ENCODE results near the gene OLFML3.

Gene OLFML3

DNA sequence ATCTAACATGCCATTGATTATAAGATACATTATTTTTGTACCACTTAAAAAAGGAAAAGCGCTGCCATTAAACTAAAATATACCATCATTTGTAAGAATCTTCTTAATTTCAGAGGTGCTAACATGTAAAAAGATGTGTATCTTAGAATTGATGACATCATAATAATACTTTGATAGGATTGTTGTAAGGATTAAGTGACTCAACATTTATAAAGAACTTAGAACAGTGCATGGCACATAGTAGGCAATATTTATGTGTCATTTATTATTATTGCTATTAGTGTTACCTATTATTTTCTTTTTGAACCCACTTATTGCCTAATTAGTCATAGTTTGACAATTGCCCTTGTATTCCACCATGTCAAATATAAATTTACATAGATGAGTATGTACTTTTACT, 28.4 kb upstream of the OLFML3 start:
- DNase-seq: no peak

- no peak for DNase-seq
Observed at GRCh38 chr1:113951719-113952118, 27.6 kb upstream of the OLFML3 start.

- DNase-seq: no peak
Observed at GRCh38 chr1:113957984-113958383, 21.3 kb upstream of the OLFML3 start.

DNA sequence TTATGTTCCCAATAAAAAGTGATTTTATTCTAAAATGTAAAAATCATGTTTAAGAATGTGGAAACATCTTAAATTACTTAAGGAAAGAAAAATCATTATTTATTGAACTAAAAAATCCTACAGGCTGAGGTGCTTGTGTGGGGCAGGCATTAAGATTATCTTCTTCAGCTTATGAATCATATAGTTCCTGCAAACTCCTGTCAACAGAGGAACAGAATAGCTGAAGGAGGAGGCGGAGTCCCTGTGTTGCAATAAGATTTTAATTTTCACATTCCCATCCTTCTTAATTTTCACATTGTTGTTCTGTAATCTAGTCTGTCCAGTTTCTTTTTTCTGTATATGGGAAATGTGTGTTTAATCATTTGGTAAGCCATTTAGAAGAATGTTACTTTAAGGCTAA, 20.6 kb upstream of the OLFML3 start:
- DNase-seq: no peak

DNA sequence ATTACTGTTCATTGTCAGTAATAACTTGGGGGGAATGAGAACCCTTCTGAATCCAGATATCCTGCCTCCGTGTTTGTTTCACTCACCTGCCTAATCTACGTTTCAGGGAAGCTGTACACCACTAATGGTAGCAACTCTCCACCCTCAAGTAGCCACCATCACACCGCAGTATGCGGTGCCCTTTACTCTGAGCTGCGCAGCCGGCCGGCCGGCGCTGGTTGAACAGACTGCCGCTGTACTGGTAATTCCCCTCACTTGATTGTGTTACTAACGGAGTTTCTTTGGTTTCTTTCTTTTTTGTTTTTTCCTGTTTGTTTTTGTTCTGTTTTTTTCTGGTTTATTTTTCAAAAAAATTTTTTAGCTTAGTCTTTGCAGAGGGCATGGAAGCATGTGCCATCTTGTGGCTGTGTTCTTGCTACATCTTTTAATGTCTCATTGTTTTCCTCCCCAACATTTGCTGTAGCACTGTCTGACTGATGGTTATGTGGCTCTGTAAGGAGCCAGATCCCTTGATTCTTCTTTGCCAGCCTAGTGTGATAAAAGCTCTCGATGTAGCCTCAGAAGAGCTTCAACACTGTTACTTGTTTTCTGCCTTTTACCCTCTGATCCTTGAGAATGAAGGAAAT, 15.9 kb upstream of the OLFML3 start:
- no peak for DNase-seq

DNA sequence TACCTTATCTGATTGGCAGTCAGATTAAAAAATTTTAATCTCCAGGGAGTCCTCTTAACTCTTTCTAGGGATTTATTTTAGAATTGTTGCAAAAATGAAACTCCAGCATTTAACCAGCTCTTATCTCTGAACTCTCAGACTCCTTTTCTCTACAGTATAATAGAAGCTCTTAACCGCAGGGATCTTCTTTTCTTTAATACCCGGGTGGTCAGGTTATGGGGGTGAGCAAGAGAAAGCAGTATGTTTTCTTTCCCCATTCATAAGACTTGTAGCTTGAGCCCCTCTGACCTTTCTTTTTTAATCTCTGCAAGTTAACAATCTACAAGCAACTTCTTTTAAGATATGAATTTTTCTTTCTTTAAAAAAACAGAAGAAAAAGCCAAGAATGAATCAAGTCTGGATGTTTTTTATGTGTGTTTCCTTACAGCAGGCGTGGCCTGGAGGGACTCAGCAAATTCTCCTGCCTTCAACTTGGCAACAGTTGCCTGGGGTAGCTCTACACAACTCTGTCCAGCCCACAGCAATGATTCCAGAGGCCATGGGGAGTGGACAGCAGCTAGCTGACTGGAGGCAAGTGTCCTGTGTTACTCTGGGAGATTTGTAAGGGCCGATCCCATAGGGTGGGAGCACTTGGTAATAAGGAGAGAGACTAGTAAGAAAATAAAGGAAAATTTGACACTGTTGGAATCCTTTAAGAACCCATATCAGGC, 13.4 kb upstream of the OLFML3 start:
- DNase-seq: no peak

DNA sequence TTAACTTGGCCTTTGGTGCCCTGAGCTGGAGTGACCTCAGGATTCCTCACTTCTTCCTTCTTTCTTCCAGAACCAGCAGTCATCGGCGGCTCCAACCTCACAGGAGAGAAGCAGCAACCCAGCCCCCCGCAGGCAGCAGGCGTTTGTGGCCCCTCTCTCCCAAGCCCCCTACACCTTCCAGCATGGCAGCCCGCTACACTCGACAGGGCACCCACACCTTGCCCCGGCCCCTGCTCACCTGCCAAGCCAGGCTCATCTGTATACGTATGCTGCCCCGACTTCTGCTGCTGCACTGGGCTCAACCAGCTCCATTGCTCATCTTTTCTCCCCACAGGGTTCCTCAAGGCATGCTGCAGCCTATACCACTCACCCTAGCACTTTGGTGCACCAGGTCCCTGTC, 6.3 kb upstream of the OLFML3 start:
- no peak for DNase-seq

GRCh38 chr1:113975211-113975895, 3.9 kb upstream of the OLFML3 start:
- peak; percentile 61 for DNase-seq

GRCh38 chr1:113976609-113977278, 2.5 kb upstream of the OLFML3 start:
- DNase-seq: peak; percentile 48

- DNase-seq: no peak
Observed at GRCh38 chr1:113977906-113978305, 1.4 kb upstream of the OLFML3 start.

- no peak for DNase-seq
Observed at GRCh38 chr1:113980110-113980509, 836 bp downstream of the OLFML3 start.

DNA sequence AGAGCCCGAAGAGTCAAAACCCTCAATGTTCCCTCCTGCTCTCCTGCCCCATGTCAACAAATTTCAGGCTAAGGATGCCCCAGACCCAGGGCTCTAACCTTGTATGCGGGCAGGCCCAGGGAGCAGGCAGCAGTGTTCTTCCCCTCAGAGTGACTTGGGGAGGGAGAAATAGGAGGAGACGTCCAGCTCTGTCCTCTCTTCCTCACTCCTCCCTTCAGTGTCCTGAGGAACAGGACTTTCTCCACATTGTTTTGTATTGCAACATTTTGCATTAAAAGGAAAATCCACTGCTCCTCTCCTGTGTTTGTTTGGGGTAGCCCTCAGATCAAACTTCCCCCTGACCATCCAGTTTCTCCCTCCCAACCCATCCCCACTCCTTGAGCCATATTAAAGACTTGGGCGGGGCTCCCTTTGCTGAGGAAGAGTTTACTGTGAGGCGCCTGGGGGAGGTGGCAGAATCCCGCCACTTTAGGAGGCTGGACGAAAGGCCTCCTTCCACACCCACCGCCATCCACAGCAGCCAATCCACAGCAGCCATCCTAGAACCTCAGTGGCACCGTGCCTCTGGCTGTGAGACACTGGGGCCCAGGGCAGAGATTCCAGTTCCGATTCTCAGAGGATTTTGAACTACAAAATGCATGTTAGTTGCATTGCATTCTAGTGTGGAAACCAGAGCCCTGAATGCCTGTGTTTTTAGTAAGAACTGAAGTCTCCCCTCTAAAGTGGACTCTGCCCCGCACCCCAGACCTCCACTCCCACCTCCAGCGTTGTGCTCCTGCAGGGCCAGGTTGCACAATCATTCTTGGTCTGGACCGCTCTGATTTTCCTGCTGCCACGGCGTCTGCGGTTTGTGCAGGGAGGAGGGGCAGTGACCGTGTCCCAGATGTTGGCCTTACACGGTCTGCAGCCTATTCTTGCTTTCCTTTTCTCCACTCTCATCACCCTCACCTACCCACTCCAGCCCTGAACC, 3.0 kb downstream of the OLFML3 start:
- no peak for DNase-seq

DNA sequence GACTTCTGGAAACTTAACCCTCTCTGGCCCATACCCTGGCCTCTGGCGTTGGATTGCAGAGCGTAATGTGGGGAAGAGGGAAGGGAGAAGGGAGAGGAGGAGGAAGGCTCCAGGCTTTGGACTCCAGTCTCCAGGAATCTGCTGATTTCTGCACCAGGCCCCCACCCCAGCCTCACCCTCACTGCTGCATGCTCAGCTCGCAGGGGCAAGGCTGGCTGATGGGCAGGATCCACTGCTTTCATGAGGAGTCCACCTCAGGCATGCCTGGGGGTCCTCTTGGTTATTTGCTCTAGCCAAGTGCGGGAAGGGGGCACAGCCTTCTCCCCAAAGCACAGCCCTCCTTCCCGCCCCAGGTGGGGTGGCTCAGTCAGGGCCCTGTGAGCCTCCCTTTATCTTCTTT, 3.7 kb downstream of the OLFML3 start:
- no peak for DNase-seq

GRCh38 chr1:113983391-113983790, 4.1 kb downstream of the OLFML3 start:
- no peak for DNase-seq

- DNase-seq: no peak
Observed at GRCh38 chr1:113983826-113984225, 4.6 kb downstream of the OLFML3 start.

DNA sequence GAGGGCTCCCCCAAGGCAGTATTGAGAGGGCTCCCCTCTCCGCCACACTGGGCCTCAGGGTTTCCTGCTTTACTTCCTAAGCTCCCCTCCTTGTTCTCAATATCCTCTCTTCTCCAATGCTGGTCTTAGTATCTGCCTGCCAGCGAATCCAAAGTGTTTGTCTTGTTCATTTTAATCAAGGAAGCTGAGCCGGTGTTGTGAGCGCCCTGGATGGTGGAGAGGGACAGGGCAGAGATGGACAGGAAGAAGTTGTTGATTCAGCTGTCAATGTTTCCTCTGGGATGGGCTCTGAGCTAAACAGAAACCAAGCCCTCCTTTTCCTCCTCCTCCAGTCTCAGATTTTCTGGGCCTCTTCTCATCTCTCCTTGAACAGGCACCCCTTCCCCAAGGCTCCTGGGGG, 5.4 kb downstream of the OLFML3 start:
- no peak for DNase-seq

DNA sequence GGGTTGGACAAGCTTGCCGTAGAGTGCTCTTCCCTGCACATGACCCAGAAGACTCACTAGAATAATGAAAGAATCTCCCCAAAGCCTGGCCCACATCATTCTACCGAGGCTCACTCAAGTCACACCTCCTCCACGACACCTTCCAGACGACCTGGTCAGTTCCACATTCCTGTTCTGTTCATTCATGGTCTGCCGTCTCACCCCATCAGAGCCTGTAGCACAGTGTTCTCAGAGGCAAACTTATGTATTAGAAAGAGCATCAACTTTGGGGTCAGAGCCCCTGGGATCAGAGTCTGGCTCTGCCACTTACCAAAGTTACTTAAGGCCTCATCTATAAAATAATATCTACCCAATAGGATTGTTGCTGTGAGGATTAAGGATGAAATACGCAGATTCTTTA, 7.5 kb downstream of the OLFML3 start:
- DNase-seq: no peak

DNA sequence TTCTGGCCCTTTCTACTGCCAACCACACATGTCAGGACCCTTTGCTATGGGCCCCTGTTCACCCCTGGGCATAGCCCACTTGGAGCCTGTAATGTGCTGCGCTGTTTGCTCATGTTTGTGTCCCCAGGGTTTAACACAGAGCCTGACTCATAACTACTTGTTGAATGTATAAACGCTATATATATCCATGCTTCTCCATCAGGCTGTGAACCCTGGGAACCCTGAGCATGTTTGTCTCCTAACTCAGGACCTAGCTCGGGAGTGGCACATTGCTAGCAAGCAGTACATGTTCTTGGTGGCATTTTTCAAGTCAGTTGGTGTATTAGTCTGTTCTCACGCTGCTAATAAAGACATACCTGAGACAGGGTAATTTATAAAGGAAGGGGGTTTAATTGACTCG, 8.0 kb downstream of the OLFML3 start:
- DNase-seq: no peak

- DNase-seq: no peak
Observed at GRCh38 chr1:113990530-113990929, 11.3 kb downstream of the OLFML3 start.

GRCh38 chr1:113990961-113991360, 11.7 kb downstream of the OLFML3 start:
- DNase-seq: no peak

DNA sequence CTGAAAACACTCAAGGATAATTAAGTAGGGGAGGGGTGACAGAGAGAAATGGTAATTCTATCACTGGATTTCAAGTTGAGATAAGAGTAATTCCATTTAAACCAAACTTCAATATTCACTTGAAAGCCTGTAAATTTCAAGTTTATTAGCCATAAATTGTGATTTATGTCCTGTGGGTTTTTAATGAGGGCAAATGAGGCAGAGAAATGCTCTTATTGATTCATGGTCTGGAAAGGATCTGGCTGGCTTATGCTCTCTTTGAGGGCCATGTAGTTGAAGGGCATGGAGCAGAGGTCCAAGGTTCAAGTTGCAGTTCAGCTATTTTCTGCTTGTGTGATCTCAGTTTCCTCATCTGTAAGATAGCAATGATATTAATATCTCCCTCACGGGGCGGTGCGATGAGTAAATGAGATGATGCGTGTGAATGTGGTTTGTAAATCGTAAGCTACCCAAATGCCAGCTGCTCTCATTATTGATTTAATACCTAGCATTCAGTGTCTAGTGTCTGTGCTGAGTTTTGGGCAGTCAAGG, 12.3 kb downstream of the OLFML3 start:
- no peak for DNase-seq

GRCh38 chr1:113993072-113993471, 13.8 kb downstream of the OLFML3 start:
- DNase-seq: no peak

All from GDM1 (cell line).